ENCODE data around the gene JPH2. TPM values are rescaled to one million over a fixed set of nuclear protein-coding genes. Genes with fewer than 3 reads are reported as not detected.

The JPH2 gene
- total RNA-seq, 1 donor from 2014 or later = 18.5 TPM

- Histone ChIP-seq H4K20me1 (ENCODE audit: insufficient read depth, low read length) (no peaks in the 10 kb centered on the region), H3K27ac (ENCODE audit: low read depth, low read length) (no peak overlapping the region), H3K9me3 (ENCODE audit: insufficient read depth, low read depth, low read length) (no peaks in the 10 kb centered on the region), H3K4me3 (ENCODE audit: insufficient read depth, low read depth, low read length) (no peak overlapping the region), H3K79me2 (ENCODE audit: insufficient read depth, low read length) (no peaks in the 10 kb centered on the region), H3K9ac (ENCODE audit: low read length) (no peak overlapping the region), H3K4me1 (ENCODE audit: insufficient read depth, low read length) (no peaks in the 10 kb centered on the region), H3K4me2 (ENCODE audit: low read length) (no peak overlapping the region), H3K36me3 (ENCODE audit: insufficient read depth, low read length) (no peaks in the 10 kb centered on the region), H2AFZ (ENCODE audit: low read depth, low read length) (no peak overlapping the region), H3K27me3 (ENCODE audit: insufficient read depth, low read length) (peaks cover 4% of the 10 kb centered on the region)
- Mint-ChIP-seq H3K4me1 (ENCODE audit: low read depth, unreplicated experiment) (peaks cover 2% of the 10 kb centered on the region), H3K4me3 (ENCODE audit: unreplicated experiment) (no peak overlapping the region), H3K27me3 (ENCODE audit: low read depth, unreplicated experiment) (peaks cover 3% of the 10 kb centered on the region), H3K27ac (ENCODE audit: unreplicated experiment) (no peak overlapping the region), H3K36me3 (ENCODE audit: low read depth, unreplicated experiment) (peaks cover 6% of the 10 kb centered on the region), H3K9me3 (ENCODE audit: unreplicated experiment) (peaks cover 4% of the 10 kb centered on the region)
- TF ChIP-seq, protein P1, sequence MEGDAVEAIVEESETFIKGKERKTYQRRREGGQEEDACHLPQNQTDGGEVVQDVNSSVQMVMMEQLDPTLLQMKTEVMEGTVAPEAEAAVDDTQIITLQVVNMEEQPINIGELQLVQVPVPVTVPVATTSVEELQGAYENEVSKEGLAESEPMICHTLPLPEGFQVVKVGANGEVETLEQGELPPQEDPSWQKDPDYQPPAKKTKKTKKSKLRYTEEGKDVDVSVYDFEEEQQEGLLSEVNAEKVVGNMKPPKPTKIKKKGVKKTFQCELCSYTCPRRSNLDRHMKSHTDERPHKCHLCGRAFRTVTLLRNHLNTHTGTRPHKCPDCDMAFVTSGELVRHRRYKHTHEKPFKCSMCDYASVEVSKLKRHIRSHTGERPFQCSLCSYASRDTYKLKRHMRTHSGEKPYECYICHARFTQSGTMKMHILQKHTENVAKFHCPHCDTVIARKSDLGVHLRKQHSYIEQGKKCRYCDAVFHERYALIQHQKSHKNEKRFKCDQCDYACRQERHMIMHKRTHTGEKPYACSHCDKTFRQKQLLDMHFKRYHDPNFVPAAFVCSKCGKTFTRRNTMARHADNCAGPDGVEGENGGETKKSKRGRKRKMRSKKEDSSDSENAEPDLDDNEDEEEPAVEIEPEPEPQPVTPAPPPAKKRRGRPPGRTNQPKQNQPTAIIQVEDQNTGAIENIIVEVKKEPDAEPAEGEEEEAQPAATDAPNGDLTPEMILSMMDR (IDR thresholded peaks at IDR 0.05; ENCODE audit: insufficient read depth, low read depth, low read length) = no peak
- TF ChIP-seq EZH2 (IDR thresholded peaks at IDR 0.05; ENCODE audit: insufficient read depth, low read length) = no peak
- DNase-seq (ENCODE audit: low read depth) (no peak), FAIRE-seq (no peak)
These were observed 60.5 kb downstream of the JPH2 start for GRCh38 chr20:44126445-44126844.

- no peak overlapping the region for H3K4me3 Mint-ChIP-seq (ENCODE audit: unreplicated experiment)
- H3K4me1 ChIP-seq (ENCODE audit: insufficient read depth, low read length) = no peaks in the 10 kb centered on the region
- no peaks in the 10 kb centered on the region for H3K4me1 Mint-ChIP-seq (ENCODE audit: low read depth, unreplicated experiment)
- no peaks in the 10 kb centered on the region for H3K36me3 ChIP-seq (ENCODE audit: insufficient read depth, low read length)
- H3K27ac Mint-ChIP-seq (ENCODE audit: unreplicated experiment) = no peak overlapping the region
- no peak overlapping the region for H2AFZ ChIP-seq (ENCODE audit: low read depth, low read length)
- H3K9me3 Mint-ChIP-seq (ENCODE audit: unreplicated experiment) = no peaks in the 10 kb centered on the region
- peaks cover 8% of the 10 kb centered on the region for H3K36me3 Mint-ChIP-seq (ENCODE audit: low read depth, unreplicated experiment)
- no peak overlapping the region for H3K9ac ChIP-seq (ENCODE audit: low read length)
- no peak overlapping the region for H3K4me2 ChIP-seq (ENCODE audit: low read length)
- H3K27me3 ChIP-seq (ENCODE audit: insufficient read depth, low read length) = peaks cover 4% of the 10 kb centered on the region
- no peaks in the 10 kb centered on the region for H3K9me3 ChIP-seq (ENCODE audit: insufficient read depth, low read depth, low read length)
- no peak overlapping the region for H3K27ac ChIP-seq (ENCODE audit: low read depth, low read length)
- FAIRE-seq (no peak), DNase-seq (ENCODE audit: low read depth) (no peak)
- H3K4me3 ChIP-seq (ENCODE audit: insufficient read depth, low read depth, low read length) = no peak overlapping the region
- TF ChIP-seq EZH2 (IDR thresholded peaks at IDR 0.05; ENCODE audit: insufficient read depth, low read length) = no peak
- TF ChIP-seq, protein P1 (IDR thresholded peaks at IDR 0.05; ENCODE audit: insufficient read depth, low read depth, low read length) = no peak
- H4K20me1 ChIP-seq (ENCODE audit: insufficient read depth, low read length) = no peaks in the 10 kb centered on the region
- H3K27me3 Mint-ChIP-seq (ENCODE audit: low read depth, unreplicated experiment) = peaks cover 3% of the 10 kb centered on the region
- H3K79me2 ChIP-seq (ENCODE audit: insufficient read depth, low read length) = no peaks in the 10 kb centered on the region
These were observed 61.5 kb downstream of the JPH2 start for GRCh38 chr20:44125332-44126127.
